B cell (primary cell): ENCODE measurements around the gene HMHB1.

Experiments used
- CTCF ChIP-seq: fragments of 200-600 bp; IDR thresholded peaks from one replicate; pipeline ENCODE4 v1.8.0; 2022; ENCODE audit warnings: antibody characterized with exemption, mild to moderate bottlenecking
- EZH2 ChIP-seq: IDR thresholded peaks from 2 replicates; pipeline ENCODE4 v1.6.1; 2012; ENCODE audit warnings: borderline replicate concordance, low read depth, mild to moderate bottlenecking, moderate library complexity, low read length; ENCODE audit not compliant: insufficient read depth, poor library complexity, severe bottlenecking

GRCh38 chr5:143833177-143833576 lies 21.2 kb downstream of the HMHB1 start:
- TF ChIP-seq CTCF (no peak), EZH2 (no peak)
